Dermis microvascular lymphatic vessel endothelial cell (primary cell): Measurements from ENCODE around the gene ECHDC1. TPM values are rescaled to one million over a fixed set of nuclear protein-coding genes. Genes with fewer than 3 reads are reported as not detected.
A peak's percentile ranks its signal among the peaks of the same experiment; 100 is the strongest.

Experiments used
- DNase-seq, 2 donors: peaks; one replicate each; pipeline versions ENCODE4 v3.0.0 to v3.0.0-alpha.2; 2010; ENCODE audit warnings: low read depth in 2 of 2
- total RNA-seq: library from RNA; depleted of rRNA; stranded (reverse); fragments of >200 nt; gene quantifications from 2 replicates; pipeline ENCODE4 v1.2.1, GENCODE V29; 2014

Gene ECHDC1
- total RNA-seq, 1 donor from 2014 or later: 39.3 TPM

DNA sequence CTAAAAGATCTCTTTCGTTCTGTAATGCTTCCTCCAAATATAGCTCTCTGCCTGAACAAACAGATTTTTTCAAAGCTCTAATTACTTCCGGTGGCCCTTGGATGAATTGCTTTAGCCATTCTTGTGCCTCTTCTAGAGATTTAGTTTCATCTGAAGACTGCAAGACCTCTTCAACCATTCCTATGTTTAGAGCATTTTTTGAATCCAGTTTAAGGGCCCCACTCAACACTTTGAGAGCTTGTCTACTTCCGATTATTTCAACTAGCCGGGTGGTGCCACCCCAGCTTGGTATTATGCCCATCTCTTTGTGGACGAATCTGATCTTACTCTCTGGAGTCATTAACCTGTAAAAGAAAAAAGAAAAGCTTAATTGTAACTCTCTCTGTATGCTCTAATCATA is 53.5 kb downstream of the ECHDC1 start:
- no peak for DNase-seq

DNA sequence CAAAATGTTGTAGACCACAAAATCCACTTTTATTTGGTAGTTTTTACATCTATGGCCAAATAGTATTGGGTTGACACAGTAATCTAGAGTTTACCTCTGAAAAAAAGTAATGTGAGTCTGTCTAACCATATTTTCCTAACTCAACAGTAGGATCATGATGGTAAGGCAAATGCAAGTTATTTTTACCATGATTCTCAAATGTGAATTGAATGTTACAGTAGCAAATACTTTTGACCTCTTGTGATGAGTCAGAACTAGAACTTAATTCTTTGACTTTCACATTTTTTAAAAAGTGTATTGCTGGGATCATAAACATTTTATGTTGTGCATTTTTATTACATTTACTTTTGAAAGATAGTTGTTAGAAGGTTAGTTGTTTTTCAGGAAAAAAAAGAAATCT is 54.7 kb downstream of the ECHDC1 start:
- no peak for DNase-seq

DNA sequence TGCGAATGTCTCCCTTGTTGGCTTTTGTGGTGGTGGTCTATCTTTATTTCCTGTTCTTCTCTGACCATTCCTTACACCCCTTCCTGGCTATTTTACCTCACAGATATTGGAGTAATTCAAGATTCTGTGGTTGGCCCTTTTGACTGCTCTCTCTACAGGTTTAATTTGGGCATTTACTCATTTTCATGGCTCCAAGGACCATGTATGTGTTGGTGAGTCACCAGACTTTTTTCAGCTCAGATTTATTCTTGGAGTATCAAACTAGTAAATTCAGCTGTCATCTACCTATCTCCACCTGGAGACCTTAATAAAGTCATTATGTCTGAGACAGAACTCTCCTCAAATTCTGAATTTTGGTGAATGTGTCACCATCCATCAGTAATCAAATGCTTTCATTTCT is 61.2 kb downstream of the ECHDC1 start:
- no peak for DNase-seq

DNA sequence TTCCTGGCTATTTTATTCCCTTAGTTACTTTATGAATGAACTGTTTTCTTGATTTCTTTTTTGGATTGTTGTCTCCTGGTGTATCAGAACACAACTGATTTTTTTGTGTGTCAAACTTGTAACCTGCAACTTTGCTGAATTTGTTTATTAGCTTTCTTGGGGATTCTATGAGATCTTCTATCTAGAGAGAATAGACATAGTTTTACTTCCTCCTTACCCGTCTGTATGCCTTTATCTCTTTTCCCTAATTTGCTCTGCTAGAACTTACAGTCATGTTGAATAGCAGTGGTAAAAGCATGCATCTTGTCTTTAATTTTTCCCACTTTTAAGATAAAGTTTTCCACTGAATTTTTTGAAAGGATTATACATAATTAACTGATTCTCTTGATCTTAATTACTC is 63.6 kb downstream of the ECHDC1 start:
- DNase-seq: no peak

DNA sequence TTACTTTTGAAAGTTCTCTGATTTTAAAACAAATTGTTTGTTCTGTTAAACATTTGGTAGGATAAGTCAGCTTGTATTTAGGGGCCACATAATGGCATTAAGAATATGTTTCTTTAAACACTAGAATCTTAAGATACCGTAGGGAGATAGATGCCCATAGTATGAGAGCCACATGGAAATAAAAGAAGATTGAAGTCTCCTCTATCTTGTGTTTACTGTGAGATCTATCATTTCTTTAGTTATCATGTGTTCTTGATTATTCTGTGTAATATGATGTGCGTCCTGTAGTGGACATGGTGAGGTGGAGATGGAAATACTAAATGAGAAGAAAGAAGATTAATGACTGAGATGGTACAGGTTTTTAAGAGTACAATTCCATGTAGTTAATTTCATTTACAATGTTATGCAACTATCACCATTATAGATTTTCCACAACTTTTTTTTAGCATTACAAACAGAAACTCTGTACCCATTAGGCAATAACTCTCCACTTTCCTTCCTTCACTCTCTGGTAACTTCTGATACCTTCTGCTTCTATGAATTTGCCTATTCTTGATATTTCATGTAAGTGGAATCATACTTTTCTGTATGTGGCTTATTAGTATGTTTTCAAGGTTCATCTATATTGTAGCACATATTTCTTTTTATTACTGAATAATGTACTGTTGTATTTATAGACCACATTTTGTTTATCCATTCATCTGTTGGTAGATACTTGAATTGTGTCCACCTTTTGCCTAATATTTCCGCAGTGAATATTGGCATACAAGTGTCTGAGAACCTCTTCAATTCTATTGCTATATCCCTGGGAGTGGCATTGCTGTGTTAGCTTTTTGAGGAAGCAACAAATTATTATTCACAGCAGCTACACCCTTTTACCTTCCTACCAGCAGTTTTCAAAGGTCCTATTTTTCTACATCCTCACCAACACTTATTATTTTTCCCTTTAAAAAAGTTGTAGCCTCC is 65.2 kb downstream of the ECHDC1 start:
- DNase-seq: no peak

DNA sequence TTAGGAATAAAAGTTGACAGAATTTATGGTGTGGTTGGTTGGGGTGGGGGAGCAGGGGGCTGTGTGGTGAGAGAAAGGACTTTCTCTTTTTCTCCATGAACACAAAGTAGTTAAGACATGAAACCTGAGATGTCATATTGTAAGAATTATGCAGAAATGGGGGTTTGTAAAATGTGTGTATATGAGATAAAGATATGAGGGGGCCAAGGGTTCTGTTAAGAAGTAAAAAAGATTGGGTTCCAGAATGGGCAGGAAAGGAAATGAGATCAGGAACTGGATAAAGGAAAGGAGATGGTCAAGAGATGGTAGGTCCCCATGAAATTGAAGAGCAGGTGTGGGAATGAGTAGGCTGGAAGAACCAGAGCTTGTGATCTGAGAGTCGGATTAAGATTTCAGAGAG is 67.1 kb downstream of the ECHDC1 start:
- DNase-seq: no peak

DNA sequence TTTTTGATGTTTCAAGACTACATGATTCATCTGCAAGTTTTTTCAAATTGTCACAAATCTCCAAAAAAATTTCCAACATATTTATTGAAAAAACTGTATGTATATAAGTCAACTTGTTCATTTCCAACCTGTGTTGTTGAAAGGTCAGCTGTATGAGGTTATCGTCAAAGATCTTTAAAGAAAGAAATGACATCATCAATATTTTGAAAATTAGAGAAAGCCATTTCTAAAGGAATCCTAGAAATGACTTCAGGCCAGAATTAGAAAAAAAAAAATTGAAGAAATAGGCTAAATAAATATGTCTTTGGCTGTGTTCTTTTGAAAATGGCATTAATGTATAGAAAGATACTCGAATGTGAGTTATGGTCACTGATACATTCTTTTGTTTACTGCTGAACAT is 69.9 kb downstream of the ECHDC1 start:
- no peak for DNase-seq

DNA sequence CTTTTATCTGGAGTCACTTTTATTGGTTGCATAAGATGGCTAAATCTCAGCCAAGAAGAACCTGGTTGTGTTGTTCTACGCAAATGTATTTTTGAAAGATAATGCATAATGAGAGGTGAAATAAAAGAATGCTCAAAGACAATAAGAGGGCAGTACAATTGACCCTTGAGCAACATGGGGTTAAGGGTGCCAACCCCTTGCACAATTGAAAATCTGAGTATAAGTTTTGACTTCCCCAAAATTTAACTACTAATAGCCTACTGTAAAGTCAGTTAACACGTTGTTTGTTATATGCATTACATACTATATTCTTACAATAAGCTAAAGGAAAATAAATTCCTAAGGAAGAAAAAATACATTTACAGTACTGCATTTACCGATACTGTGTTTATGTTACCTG is 70.8 kb downstream of the ECHDC1 start:
- DNase-seq: no peak

DNA sequence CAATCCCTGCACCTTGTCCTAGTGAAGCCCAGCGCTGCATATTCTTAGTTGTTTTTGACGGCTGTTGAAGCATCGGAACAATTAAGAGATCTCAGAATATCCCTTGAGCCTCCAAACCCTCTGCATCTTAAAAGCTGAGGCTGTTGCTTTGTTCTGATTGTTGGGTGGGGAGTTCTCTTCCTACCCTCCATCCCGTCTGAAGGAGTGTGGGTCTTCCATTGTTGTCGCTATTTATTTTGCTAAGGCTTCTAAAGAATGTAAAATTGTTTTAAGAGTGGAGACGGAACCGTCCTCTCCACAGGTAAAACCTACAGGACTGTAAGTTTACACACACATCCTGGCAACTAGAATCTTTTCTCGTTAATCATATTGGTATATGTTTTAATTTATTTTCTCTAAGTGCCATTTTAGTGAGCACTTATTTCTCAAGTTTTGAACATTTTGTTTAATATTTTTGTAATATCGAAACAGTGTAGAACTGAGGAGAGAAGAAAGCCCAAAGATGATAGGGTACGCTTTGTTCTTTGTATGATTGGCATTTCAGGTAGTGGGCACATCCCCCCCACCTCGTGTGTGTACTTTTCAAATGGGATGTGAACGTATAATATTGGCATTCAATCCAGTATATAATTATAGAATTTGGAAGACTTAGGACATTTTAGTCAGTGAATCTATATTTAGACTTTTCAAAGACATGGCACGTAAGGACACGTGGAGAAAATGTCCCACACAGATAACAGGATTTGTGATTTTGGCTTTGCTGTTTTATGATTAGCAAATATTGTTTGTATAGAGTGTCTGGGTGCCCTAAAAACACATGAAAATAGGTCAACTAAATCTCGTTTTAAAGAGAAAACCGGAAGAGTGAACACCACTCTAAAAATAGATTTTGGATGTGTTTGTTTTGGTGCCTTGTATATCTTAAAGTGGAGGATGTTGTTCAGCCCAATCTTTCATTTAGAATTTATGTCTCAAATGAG is 75.5 kb downstream of the ECHDC1 start:
- DNase-seq: peak in 1 of 2 donors; percentile 26

DNA sequence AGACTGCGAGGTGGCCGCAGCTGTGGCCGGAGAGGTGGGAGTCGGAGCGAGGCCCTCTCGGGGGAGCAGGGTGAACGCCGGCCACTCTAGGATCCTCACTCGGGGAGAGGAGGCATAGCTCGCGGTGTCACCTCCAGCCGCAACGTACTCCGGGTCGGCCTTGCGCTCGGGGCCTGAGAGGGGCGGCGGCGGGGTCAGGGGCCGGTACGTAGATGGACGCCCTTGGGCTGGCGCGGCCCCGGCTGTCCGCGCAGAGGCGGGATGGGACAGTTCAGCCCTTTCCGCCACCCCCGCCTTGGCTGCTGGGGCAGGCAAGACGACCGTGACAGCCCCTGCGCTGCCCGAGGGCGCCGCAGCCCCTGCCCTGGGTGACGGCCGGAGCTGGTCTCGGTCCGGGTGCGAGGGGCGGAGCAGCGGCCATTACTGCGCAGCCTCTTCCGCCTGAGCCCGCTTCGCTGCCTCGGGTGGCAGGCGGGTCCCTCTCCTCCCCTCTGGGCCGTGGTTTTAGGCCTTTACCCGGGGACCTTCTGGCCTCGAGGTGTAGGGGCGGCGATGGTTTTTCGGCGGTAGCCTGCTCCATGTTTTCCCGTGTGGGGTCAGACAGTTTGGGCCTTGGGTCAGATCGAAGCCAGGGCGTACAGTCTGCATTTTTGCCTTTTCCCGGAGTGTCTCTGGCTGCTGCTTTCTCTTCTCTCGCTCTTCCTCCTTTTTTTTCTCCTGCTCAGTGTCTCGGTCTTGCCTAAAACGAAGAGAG is 76.3 kb downstream of the ECHDC1 start:
- peak; percentile 14 to 58 for DNase-seq

DNA sequence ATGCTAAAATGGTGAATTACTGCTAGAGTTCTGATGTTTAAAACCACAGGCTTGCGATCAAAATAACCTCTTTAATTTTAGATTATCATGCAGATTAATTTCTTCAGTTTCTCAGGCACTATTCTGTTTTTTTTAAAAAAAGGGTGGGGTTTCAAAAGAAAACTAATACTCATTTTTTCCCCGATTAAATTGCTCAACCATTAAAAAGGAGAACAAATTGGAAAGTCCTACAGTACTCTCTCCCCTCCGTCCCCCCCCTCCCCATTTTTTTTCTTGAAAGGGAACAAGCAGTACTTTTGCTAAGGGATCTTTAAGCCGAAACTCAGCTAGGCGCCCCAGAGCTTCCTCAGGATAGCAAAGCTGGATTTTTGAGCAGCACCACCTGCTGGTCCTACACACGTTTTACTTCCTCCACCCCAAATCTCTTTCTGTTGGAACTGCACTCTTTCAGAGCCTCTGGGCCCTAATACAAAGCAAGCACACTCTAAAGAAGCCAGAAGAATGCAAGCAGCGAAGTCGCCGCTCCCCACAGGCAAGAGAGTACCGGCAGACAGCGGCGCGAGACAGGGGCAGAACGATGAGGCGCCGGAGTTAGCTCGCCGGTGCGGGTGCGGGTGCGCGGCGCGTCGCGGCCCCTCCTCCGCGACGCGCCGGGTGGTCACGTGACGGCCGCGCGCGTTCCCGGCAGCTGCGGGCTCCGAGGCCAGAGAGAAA is 77.1 kb downstream of the ECHDC1 start, which contains the start of gene RNF146:
RNF146 (plus strand) TSS at position 687 of the 714 bp plus-strand sequence. CDS start 13,475 bp downstream, outside the sequence.
- DNase-seq: peak; percentile 61 to 85

DNA sequence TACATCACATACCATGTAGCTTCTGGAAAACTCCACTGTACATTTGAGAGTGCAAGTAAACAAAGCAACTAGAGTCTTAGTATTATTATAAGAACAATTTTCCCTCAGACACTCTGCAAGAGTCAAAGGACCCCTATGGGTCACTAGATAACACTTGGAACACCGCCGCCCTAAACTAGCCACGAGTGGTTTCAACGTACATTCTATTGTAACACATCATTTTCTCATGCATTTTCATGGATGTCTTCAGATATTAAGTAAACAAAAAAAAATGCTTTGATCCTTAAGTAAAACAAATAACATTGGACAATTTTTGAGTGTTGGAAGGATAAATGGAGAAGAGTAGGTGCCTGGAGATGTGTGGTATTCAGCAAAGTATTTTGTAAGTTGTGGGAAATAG is 79.9 kb downstream of the ECHDC1 start:
- no peak for DNase-seq

DNA sequence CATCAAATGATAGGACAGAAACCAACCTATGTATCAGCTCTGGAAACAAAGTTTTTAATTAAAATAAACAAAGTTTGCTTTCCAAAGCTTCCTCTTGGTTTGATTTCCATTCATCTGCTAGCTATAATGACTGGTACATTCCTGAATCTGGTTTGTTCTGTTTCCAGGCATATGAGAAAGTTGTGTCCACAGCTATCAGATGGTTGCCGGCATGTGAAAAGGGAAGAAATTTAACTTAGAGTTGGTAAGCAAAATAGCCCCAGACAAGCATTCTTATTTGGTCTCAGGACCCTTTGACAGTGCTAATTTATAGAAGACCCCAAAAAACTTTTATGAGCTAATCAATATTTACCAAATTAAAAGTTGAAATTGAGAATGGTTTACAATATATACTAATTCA is 80.5 kb downstream of the ECHDC1 start:
- no peak for DNase-seq

DNA sequence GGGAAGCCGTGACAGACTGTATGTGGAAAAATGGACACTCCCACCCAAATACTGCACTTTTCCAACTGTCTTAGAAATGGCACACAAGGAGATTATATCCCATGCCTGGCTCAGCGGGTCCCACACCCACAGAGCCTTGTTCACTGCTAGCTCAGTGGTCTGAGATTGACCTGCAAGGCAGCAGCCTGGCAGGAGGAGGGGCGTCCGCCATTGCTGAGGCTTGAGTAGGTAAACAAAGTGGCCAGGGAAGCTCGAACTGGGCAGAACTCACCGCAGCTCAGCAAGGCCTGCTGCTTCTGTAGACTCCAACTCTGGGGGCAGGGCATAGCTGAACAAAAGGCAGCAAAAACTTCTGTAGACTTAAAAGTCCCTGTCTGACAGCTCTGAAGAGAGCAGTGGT is 88.1 kb downstream of the ECHDC1 start:
- DNase-seq: no peak

DNA sequence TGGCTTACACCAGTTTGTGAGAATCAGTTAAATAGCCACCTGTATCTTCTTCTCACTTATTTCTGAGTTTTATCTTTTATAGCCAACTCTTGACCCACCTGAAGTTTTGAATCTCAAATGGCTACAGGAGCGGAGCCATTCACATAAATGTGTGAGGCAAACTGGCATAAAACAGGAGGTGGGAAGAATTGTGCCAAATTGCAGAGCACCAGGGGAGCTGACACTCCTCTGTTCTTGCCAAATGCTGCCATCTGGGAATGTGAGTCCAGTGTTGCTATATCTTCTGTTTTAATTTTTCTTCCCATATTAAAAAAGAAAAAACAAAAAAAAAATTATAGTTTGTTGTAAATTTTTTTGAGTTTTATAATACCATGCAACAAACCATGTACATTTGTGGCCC is 93.8 kb downstream of the ECHDC1 start:
- no peak for DNase-seq

DNA sequence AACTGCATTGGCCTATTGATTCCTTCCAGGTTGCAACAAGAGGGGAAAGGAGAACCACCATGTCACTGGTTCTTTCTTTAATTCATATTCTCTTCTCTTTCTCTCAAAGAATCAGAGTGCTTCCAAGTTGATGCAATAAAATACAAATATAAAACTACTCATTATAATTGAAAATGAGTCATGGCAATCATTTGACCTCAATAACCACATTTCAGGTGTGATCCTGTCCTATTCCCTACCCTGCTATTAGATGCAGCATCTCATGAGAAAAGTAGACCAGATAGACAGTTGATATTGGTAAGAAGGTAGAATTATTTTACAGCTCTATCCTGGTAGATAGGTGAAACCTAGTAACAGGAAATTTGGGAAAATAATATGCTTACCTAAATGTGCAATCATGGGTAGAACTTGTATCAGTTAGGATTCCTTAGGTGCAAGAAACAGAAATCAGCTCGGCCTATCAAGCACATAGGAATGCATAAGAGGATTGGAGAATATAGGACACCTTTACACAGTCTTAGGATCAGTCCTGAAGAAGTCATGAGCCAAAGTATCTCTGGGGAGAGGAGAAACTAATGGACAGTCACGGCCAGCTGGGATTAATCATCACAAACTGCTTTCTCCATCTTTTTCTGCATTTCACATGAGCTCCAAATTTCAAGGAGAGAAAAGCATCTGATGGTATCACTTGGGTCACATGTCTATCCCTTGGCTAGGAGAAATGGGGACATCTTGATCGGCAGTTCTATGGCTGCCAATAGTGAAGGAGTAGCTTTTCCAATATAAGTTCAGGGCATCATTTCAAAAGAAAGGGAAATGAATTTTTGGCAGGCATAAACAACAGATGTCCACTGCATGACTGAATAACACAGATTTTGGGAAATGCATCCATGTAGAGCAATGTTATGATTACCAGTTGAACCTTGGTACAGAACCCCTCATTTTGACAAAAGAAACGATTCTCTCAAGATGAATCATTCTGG is 96.0 kb downstream of the ECHDC1 start:
- DNase-seq: no peak

DNA sequence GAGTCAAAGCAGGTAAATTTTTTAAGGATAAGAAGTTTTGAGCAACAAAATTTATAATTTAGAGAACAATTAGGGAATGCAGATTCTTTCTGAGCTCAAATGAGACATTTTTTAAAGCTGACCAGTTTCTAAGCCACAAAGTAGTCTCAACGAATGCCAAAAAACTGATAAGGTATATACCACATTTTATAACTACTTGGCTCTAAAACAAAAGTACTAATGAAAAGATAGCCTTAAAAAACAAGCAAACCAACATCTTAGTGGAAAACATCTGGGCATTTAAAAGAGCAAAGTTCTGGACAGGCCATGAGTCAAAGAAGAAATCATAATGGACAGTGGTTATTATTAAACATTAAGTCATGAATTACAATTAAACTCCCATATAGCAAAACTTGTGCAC is 99.9 kb downstream of the ECHDC1 start:
- DNase-seq: no peak
